Vagina (tissue), 2 donors: ENCODE data around the gene HDAC7. TPM values are rescaled to one million over a fixed set of nuclear protein-coding genes. Genes with fewer than 3 reads are reported as not detected.
A peak's percentile ranks its signal among the peaks of the same experiment; 100 is the strongest.

Source experiments
- DNase-seq, 2 donors: peaks; one replicate each; pipeline ENCODE4 v3.0.0-alpha.2; 2017; ENCODE audit errors: extremely low spot score in 2 of 2
- H3K27ac ChIP-seq: fragments of 200-600 bp; sonication (generic); one replicate; pipeline ENCODE4 v1.5.1; 2019
- H3K27me3 ChIP-seq: fragments of 200-600 bp; sonication (generic); one replicate; pipeline ENCODE4 v1.5.1; 2019
- H3K36me3 ChIP-seq, 2 donors: fragments of 200-600 bp; sonication (generic); one replicate each; pipeline ENCODE4 v1.5.1; 2017 to 2019
- H3K4me1 ChIP-seq: fragments of 200-600 bp; sonication (generic); one replicate; pipeline ENCODE4 v1.5.1; 2019
- H3K4me3 ChIP-seq, 2 donors: fragments of 200-600 bp; sonication (generic); 1 replicate in 1 of 2; 2 replicates in 1 of 2; pipeline ENCODE4 v1.5.1; 2016 to 2019
- H3K9me3 ChIP-seq: fragments of 200-600 bp; sonication (generic); one replicate; pipeline ENCODE4 v1.5.1; 2019
- POLR2A ChIP-seq, 2 donors: fragments of 450-650 bp; IDR thresholded peaks; one replicate each; pipeline ENCODE4 v1.6.1; 2017; ENCODE audit warnings: antibody characterized with exemption in 2 of 2, mild to moderate bottlenecking in 2 of 2, moderate library complexity in 2 of 2
- POLR2AphosphoS5 ChIP-seq, 2 donors: sonication (generic); formaldehyde crosslinking; IDR thresholded peaks; one replicate each; pipeline ENCODE4 v1.9.0; 2017; ENCODE audit warnings: antibody characterized with exemption in 2 of 2, mild to moderate bottlenecking in 2 of 2, low read depth in 1 of 2; ENCODE audit not compliant: insufficient read depth in 1 of 2
- intact Hi-C: fragments of 100-400 bp; cut with DNase I; formaldehyde crosslinking; loops from one replicate; pipeline ENCODE4 v1.15.1; 2023
- total RNA-seq: library from RNA; depleted of rRNA; stranded (reverse); fragments of >200 nt; gene quantifications from one replicate; pipeline ENCODE4 v1.2.3, GENCODE V29; 2016
- TF ChIP-seq, protein P1 (sequence below), 3 experiments: fragments of 450-650 bp in 2 of 3; fragments of 200-600 bp in 1 of 3; sonication (generic) in 1 of 3; IDR thresholded peaks; one replicate each; pipeline ENCODE4 v1.5.1; 2017 to 2019; ENCODE audit warnings: antibody characterized with exemption in 3 of 3, mild to moderate bottlenecking in 2 of 3, moderate library complexity in 2 of 3

Gene HDAC7
- total RNA-seq, 1 donor from 2014 or later: 67.0 TPM

DNA sequence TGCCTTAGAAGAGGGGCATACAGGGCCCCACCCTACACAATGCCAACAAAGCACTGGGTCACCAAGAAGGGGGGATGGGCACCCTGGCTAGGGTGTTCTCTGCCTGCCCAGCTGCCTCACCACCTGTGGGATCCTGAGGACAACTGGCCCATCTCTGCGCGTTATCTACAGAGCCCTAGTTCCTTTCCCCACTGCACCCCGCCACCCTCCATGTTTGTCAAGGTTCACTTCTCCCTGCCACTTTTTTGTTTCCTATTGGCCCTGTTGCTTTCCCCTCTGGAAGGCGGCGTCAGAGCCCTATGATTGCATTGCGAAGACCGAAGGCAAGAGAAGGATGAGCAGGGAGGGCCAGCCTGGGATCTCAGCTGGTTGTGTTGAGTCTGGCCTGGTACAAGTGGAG, 45.0 kb downstream of the HDAC7 start:
- Histone ChIP-seq H3K27ac (peak overlapping the region; percentile 73), H3K9me3 (no peaks in the 10 kb centered on the region), H3K36me3 (no peaks in the 10 kb centered on the region), H3K4me1 (peaks cover 67% of the 10 kb centered on the region), H3K4me3 (no peak overlapping the region), H3K27me3 (no peaks in the 10 kb centered on the region)
- DNase-seq: no peak
- intact Hi-C loops: loop anchor here (5.0 kb wide), 3 partner anchors 37 to 57 kb away; no protein-coding TSS in a partner anchor
- TF ChIP-seq POLR2A (IDR thresholded peaks at IDR 0.05): no peak
- no peak for TF ChIP-seq POLR2AphosphoS5 (IDR thresholded peaks at IDR 0.05; ENCODE audit: insufficient read depth in 1 of 2, low read depth in 1 of 2)
- TF ChIP-seq, protein P1, sequence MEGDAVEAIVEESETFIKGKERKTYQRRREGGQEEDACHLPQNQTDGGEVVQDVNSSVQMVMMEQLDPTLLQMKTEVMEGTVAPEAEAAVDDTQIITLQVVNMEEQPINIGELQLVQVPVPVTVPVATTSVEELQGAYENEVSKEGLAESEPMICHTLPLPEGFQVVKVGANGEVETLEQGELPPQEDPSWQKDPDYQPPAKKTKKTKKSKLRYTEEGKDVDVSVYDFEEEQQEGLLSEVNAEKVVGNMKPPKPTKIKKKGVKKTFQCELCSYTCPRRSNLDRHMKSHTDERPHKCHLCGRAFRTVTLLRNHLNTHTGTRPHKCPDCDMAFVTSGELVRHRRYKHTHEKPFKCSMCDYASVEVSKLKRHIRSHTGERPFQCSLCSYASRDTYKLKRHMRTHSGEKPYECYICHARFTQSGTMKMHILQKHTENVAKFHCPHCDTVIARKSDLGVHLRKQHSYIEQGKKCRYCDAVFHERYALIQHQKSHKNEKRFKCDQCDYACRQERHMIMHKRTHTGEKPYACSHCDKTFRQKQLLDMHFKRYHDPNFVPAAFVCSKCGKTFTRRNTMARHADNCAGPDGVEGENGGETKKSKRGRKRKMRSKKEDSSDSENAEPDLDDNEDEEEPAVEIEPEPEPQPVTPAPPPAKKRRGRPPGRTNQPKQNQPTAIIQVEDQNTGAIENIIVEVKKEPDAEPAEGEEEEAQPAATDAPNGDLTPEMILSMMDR (IDR thresholded peaks at IDR 0.05): no peak

DNA sequence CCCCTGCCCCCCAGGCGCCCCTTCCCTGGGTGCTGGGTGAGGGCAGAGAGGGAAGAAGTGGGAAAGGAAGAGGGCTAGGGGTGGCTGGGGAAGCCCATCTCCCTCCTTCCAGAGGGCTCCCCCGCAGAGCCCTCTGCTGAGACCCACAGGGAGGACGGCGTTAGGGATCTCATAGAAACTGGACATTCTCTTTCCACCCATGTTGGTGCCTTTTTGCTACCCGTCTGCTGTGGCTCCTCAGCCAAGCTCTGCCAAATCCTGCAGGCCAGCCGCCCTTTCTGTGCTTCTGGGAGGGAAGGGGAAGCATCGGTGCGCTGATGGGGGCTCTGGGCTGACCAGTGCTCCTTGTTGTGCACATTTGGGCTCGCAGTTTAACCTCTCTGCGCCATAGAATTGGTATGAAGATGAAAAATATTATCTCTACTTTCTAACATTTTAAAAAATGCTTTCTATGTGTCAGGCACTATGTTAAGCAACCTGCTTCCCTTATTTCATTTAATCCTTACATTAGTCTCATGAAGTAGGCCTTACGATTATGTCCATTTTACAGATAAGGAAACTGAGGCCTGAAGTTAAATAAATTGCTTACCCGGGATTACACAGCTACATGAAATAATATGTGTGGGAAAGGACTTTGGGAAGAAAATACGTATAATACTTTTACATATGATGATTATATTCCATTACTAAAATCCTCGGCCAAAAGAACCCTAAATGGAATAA, 45.7 kb downstream of the HDAC7 start:
- Histone ChIP-seq H3K9me3 (no peaks in the 10 kb centered on the region), H3K4me1 (peaks cover 60% of the 10 kb centered on the region), H3K36me3 (no peaks in the 10 kb centered on the region), H3K27ac (peak overlapping the region; percentile 73), H3K27me3 (no peaks in the 10 kb centered on the region), H3K4me3 (peak overlapping the region; percentile 67 to 98)
- TF ChIP-seq POLR2A (IDR thresholded peaks at IDR 0.05) (no peak), POLR2AphosphoS5 (IDR thresholded peaks at IDR 0.05; ENCODE audit: insufficient read depth in 1 of 2, low read depth in 1 of 2) (no peak)
- TF ChIP-seq, protein P1 (IDR thresholded peaks at IDR 0.05): no peak
- intact Hi-C loops: no loop called here
- DNase-seq: no peak

DNA sequence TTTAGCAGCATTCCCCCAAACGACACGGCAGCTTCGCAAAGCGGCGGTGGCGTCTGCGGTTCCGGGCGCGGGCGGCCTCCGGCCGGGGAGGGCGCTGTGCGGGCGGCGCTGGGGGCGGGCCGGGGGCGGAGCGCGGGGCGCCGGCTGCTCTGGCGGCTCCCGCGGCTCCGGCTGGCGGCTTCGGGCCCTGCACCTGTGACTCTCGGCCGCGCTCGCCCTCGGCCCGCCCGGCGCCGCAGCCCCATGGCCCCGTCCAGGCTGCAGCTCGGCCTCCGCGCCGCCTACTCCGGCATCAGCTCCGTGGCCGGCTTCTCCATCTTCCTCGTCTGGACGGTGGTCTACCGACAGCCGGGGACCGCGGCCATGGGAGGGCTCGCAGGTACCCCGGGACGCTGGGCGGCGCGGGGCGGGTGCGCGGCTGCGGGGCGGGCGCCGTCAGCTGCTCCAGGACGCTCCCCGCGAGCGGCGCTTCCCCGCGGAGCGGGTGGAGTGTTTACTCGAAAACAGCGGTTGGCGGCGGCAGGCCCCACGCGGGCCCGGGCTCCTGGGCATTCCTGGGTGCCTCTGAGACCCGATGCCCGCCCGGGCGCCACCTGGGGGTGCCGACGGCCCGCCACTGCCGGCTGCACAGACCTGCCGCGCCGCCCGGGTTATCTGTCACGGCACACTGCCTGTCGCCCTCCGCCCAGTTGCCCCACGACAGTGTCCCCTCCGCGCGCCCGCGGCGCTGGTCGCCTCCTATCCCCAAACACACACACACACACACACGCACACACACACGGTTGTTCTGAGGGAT, 46.4 kb downstream of the HDAC7 start, which contains the start of gene SLC48A1:
TSS of gene SLC48A1 (plus strand) at position 177 of the 796 bp plus-strand sequence. CDS start at position 244, 67 bp downstream.
- TF ChIP-seq, protein P1 (IDR thresholded peaks at IDR 0.05): peak in 1 of 3 experiments; percentile 2
- TF ChIP-seq POLR2AphosphoS5 (IDR thresholded peaks at IDR 0.05; ENCODE audit: insufficient read depth in 1 of 2, low read depth in 1 of 2) (no peak), POLR2A (IDR thresholded peaks at IDR 0.05) (peak in 1 of 2 donors; percentile 8)
- Histone ChIP-seq H3K4me3 (peak within 1 kb of the TSS; percentile 67 to 98), H3K4me1 (peaks cover 53% of the 10 kb centered on the region), H3K36me3 (no peaks in the 10 kb centered on the region), H3K27me3 (no peaks in the 10 kb centered on the region), H3K9me3 (no peaks in the 10 kb centered on the region), H3K27ac (peak within 1 kb of the TSS; percentile 73)
- intact Hi-C loops: no loop called here
- DNase-seq: no peak

DNA sequence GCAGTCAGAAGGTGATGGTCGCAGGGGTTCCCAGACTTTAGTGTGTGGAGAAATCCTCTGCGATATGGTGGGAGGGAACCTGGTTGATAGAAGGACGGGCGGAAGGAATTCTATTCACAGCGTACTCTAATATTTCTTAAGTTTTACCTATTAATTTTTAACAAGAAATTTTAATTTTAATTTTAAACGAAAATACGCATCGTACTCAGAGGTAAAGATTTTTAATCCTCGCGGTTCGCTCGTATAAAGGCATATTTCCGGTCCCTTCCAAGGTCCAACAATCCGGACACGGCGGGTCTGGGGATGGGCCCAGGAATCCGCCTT, 47.0 kb downstream of the HDAC7 start:
- H3K36me3 ChIP-seq: no peaks in the 10 kb centered on the region
- TF ChIP-seq, protein P1 (IDR thresholded peaks at IDR 0.05): no peak
- TF ChIP-seq POLR2AphosphoS5 (IDR thresholded peaks at IDR 0.05; ENCODE audit: insufficient read depth in 1 of 2, low read depth in 1 of 2) (peak in 1 of 2 donors; percentile 29), POLR2A (IDR thresholded peaks at IDR 0.05) (no peak)
- no peaks in the 10 kb centered on the region for H3K9me3 ChIP-seq
- peaks cover 47% of the 10 kb centered on the region for H3K4me1 ChIP-seq
- H3K27me3 ChIP-seq: no peaks in the 10 kb centered on the region
- intact Hi-C loops: no loop called here
- H3K4me3 ChIP-seq: peak overlapping the region; percentile 67 to 98
- DNase-seq: no peak
- H3K27ac ChIP-seq: peak overlapping the region; percentile 37
